Chondrocyte (in vitro differentiated cells): Measurements from ENCODE around the gene KCNK7. TPM values are rescaled to one million over a fixed set of nuclear protein-coding genes. Genes with fewer than 3 reads are reported as not detected.

ENCODE experiments used
- DNase-seq: peaks from one replicate; pipeline ENCODE4 v3.0.0; 2021; ENCODE audit warnings: mixed read lengths, low spot score
- H3K27ac Mint-ChIP-seq: one replicate; pipeline ENCODE4 v1.8.0; 2021; ENCODE audit warnings: mild to moderate bottlenecking, moderate library complexity, mixed read lengths; ENCODE audit not compliant: unreplicated experiment
- H3K27me3 Mint-ChIP-seq: 2 replicates; pipeline ENCODE4 v1.8.0; 2021; ENCODE audit warnings: low read depth, mixed read lengths
- H3K36me3 Mint-ChIP-seq: 2 replicates; pipeline ENCODE4 v1.8.0; 2021; ENCODE audit warnings: low read depth, mixed read lengths
- H3K4me1 Mint-ChIP-seq: 2 replicates; pipeline ENCODE4 v1.8.0; 2021; ENCODE audit warnings: low read depth, mild to moderate bottlenecking, mixed read lengths
- H3K4me3 Mint-ChIP-seq: one replicate; pipeline ENCODE4 v1.8.0; 2021; ENCODE audit warnings: mild to moderate bottlenecking, moderate library complexity, mixed read lengths; ENCODE audit not compliant: unreplicated experiment
- H3K9me3 Mint-ChIP-seq: 2 replicates; pipeline ENCODE4 v1.8.0; 2021; ENCODE audit warnings: low read depth, mixed read lengths
- CTCF ChIP-seq: fragments of 200-600 bp; sonication (generic); IDR thresholded peaks from 2 replicates; pipeline ENCODE4 v1.5.0; 2021; ENCODE audit warnings: antibody characterized with exemption, mild to moderate bottlenecking, moderate library complexity
- microRNA-seq: library from miRNA; unstranded; fragments of <30 nt; microRNA quantifications from one replicate; pipeline ENCODE4 v1.2.0, GENCODE V29; 2020; ENCODE audit warnings: borderline number of aligned reads
- total RNA-seq: library from RNA; stranded (reverse); gene quantifications from 3 replicates; pipeline ENCODE4 v1.2.1, GENCODE V29; 2021

KCNK7 gene
- total RNA-seq, 1 donor from 2014 or later: 0.22 TPM

- Mint-ChIP-seq H3K27ac (no peak overlapping the region), H3K4me1 (peaks cover 12% of the 10 kb centered on the region), H3K27me3 (no peaks in the 10 kb centered on the region), H3K9me3 (no peaks in the 10 kb centered on the region), H3K4me3 (no peak overlapping the region), H3K36me3 (peaks cover 31% of the 10 kb centered on the region)
- no peak for TF ChIP-seq CTCF
- no peak for DNase-seq
These were observed 49.8 kb downstream of the KCNK7 start for GRCh38 chr11:65545853-65546216.

Small RNA genes within 50 kb of the gene (microRNA-seq; reads per million reads assigned to microRNA genes)
- gene MIR4690: not detected

Other genes with a start within 250 kb of the KCNK7 start
- gene TIGD3, start 241.0 kb downstream of the KCNK7 start, total RNA-seq: 0.10 to 0.18 TPM in 2 of 3 replicates, not detected in the other
- gene SLC25A45, start 213.2 kb downstream of the KCNK7 start, total RNA-seq: 11.7 to 14.4 TPM (median 13.1 TPM) in 3 replicates
- gene FRMD8, start 209.2 kb downstream of the KCNK7 start, total RNA-seq: 43.6 to 49.6 TPM (median 45.5 TPM) in 3 replicates
- gene NEAT1, start 173.0 kb downstream of the KCNK7 start, total RNA-seq: 333 to 440 TPM (median 377 TPM) in 3 replicates
- 11,810 to 14,376 TPM (median 12,130 TPM) in 3 replicates for gene MALAT1, start 96.8 kb downstream of the KCNK7 start, total RNA-seq
- gene SCYL1, start 70.7 kb downstream of the KCNK7 start, total RNA-seq: 108 to 123 TPM (median 120 TPM) in 3 replicates
- gene LTBP3, start 37.4 kb downstream of the KCNK7 start, total RNA-seq: 264 to 272 TPM (median 271 TPM) in 3 replicates
- gene ZNRD2, start 25.3 kb downstream of the KCNK7 start, total RNA-seq: 26.4 to 32.1 TPM (median 28.1 TPM) in 3 replicates
- 84.8 to 91.9 TPM (median 86.8 TPM) in 3 replicates for gene FAM89B, start 23.3 kb downstream of the KCNK7 start, total RNA-seq
- gene EHBP1L1, start 19.7 kb downstream of the KCNK7 start, total RNA-seq: 28.1 to 82.0 TPM (median 81.3 TPM) in 3 replicates
- gene MAP3K11, start 18.4 kb upstream of the KCNK7 start, total RNA-seq: 30.2 to 34.6 TPM (median 31.6 TPM) in 3 replicates
- gene PCNX3, start 20.0 kb upstream of the KCNK7 start, total RNA-seq: 32.6 to 57.7 TPM (median 36.3 TPM) in 3 replicates
- 22.7 to 33.3 TPM (median 27.4 TPM) in 3 replicates for gene SIPA1, start 42.3 kb upstream of the KCNK7 start, total RNA-seq
- gene RELA, start 67.1 kb upstream of the KCNK7 start, total RNA-seq: 65.3 to 73.6 TPM (median 72.7 TPM) in 3 replicates
- gene KAT5, start 116.5 kb upstream of the KCNK7 start, total RNA-seq: 39.9 to 53.6 TPM (median 43.2 TPM) in 3 replicates
- 39.3 to 56.9 TPM (median 42.7 TPM) in 3 replicates for gene RNASEH2C, start 125.0 kb upstream of the KCNK7 start, total RNA-seq
- gene AP5B1, start 185.2 kb upstream of the KCNK7 start, total RNA-seq: 13.8 to 14.6 TPM (median 14.1 TPM) in 3 replicates
- gene OVOL1, start 191.3 kb upstream of the KCNK7 start, total RNA-seq: 0.12 TPM in 1 of 3 replicates, not detected in the others
- 0.79 to 1.8 TPM (median 0.80 TPM) in 3 replicates for gene SNX32, start 238.2 kb upstream of the KCNK7 start, total RNA-seq